GM12878 (cell line): ENCODE measurements around the gene ARAP1. TPM values are rescaled to one million over a fixed set of nuclear protein-coding genes. Genes with fewer than 3 reads are reported as not detected.

Experiments
- ATAC-seq: fragments of 200-7000 bp; cut with Tn5 transposase; 3 replicates; pipeline ENCODE4 v1.9.1; 2020; ENCODE audit warnings: mild to moderate bottlenecking, moderate library complexity
- BruUV-seq: library from RNA; stranded (reverse); fragments of 400-500 nt; replicated peaks from 2 replicates; lab custom pipeline; 2021; lab: Mats Ljungman, UMichigan
- CTCF ChIA-PET: fragments of 300-600 bp; sonication (Branson Sonifier 250); formaldehyde crosslinking; extraction: SDS; loops from one replicate; lab custom pipeline; 2021; ENCODE audit warnings: inconsistent platforms; lab: Yijun Ruan, JAX
- POLR2A ChIA-PET: fragments of 350-600 bp; formaldehyde crosslinking; extraction: SDS; loops from one replicate; lab custom pipeline; 2021; ENCODE audit warnings: inconsistent platforms; lab: Charles Lee
- RAD21 ChIA-PET: fragments of 300-600 bp; sonication (Branson Sonifier 250); formaldehyde crosslinking; loops from one replicate; lab custom pipeline; 2023; ENCODE audit warnings: antibody characterized with exemption; ENCODE audit not compliant: unreplicated experiment; lab: Charles Lee
- SMC1A ChIA-PET: fragments of 300-600 bp; sonication (Branson Sonifier 250); formaldehyde crosslinking; loops from one replicate; lab custom pipeline; 2023; ENCODE audit not compliant: unreplicated experiment, uncharacterized antibody; lab: Charles Lee
- DNase-seq: peaks from one replicate; pipeline ENCODE4 v3.0.0-alpha.2; 2011; ENCODE audit warnings: low read depth, low spot score
- FAIRE-seq: peaks from 3 replicates; lab custom pipeline; 2011; peaks lifted over from hg19 to GRCh38; lab: Jason Lieb, UNC
- H2AFZ ChIP-seq: 2 replicates; pipeline ENCODE4 v1.6.0; 2011; ENCODE audit warnings: low read depth, low read length, control low read depth; ENCODE audit not compliant: control insufficient read depth
- H3K27ac ChIP-seq: 2 replicates; pipeline ENCODE4 v1.5.1; 2011; ENCODE audit warnings: control low read depth; ENCODE audit not compliant: control insufficient read depth, insufficient read depth
- H3K27me3 ChIP-seq, 2 experiments: replicated peaks in 1 of 2; 2 replicates each; pipeline versions ENCODE4 v1.6.0 to v1.6.1; 2011; ENCODE audit warnings: low read length in 1 of 2; ENCODE audit not compliant: control insufficient read depth in 2 of 2, insufficient read depth in 2 of 2
- H3K36me3 ChIP-seq, 2 experiments: 2 replicates each; pipeline ENCODE4 v1.5.1; 2011; ENCODE audit warnings: low read length in 1 of 2; ENCODE audit not compliant: control insufficient read depth in 2 of 2, insufficient read depth in 2 of 2
- H3K4me1 ChIP-seq: 2 replicates; pipeline ENCODE4 v1.6.1; 2011; ENCODE audit warnings: mild to moderate bottlenecking, low read length, moderate library complexity, mixed read lengths; ENCODE audit not compliant: control insufficient read depth, insufficient read depth
- H3K4me2 ChIP-seq: 2 replicates; pipeline ENCODE4 v1.6.0; 2011; ENCODE audit warnings: control low read depth; ENCODE audit not compliant: control insufficient read depth, insufficient read depth
- H3K4me3 ChIP-seq: fragments of 200-600 bp; sonication (generic); 2 replicates; pipeline ENCODE4 v1.5.1; 2016
- H3K79me2 ChIP-seq: 2 replicates; pipeline ENCODE4 v1.6.0; 2011; ENCODE audit warnings: low read length; ENCODE audit not compliant: control insufficient read depth, insufficient read depth
- H3K9ac ChIP-seq: 2 replicates; pipeline ENCODE4 v1.8.0; 2011; ENCODE audit warnings: low read length, control low read depth, mixed read lengths; ENCODE audit not compliant: control insufficient read depth, insufficient read depth
- H3K9me3 ChIP-seq: replicated peaks from 3 replicates; pipeline ENCODE4 v1.5.1; 2011; ENCODE audit warnings: mild to moderate bottlenecking, low read length; ENCODE audit not compliant: control insufficient read depth, insufficient read depth
- H4K20me1 ChIP-seq: 2 replicates; pipeline ENCODE4 v1.6.0; 2011; ENCODE audit not compliant: control insufficient read depth, insufficient read depth
- CHD4 ChIP-seq: fragments of 200-600 bp; sonication (generic); IDR thresholded peaks from 2 replicates; pipeline ENCODE4 v1.6.1; 2016; ENCODE audit warnings: mild to moderate bottlenecking
- CREM ChIP-seq: IDR thresholded peaks from 2 replicates; pipeline ENCODE4 v1.6.1; 2014; ENCODE audit warnings: antibody characterized with exemption, low read depth
- NFXL1 ChIP-seq: fragments of 450-650 bp; IDR thresholded peaks from 2 replicates; pipeline ENCODE4 v1.6.1; 2017; ENCODE audit warnings: antibody characterized with exemption, mild to moderate bottlenecking, borderline replicate concordance
- POLR2A ChIP-seq: IDR thresholded peaks from 2 replicates; pipeline ENCODE4 v1.6.1; 2011; ENCODE audit warnings: low read depth, mild to moderate bottlenecking, low read length
- RCOR1 ChIP-seq: conservative IDR thresholded peaks from 2 replicates; pipeline ENCODE4 v1.6.1; 2012; ENCODE audit warnings: low read depth, low read length, improper control_type of control experiment
- SP1 ChIP-seq: IDR thresholded peaks from one replicate; pipeline ENCODE4 v1.6.1; 2011; ENCODE audit warnings: low read depth, low read length
- SPI1 ChIP-seq: IDR thresholded peaks from 2 replicates; pipeline ENCODE4 v1.6.1; 2011; ENCODE audit warnings: low read depth, mild to moderate bottlenecking, low read length, moderate library complexity, borderline replicate concordance; ENCODE audit not compliant: insufficient read depth
- WGBS: methylation state at CpG from one replicate; pipeline ENCODE4 v1.1.6; 2016; ENCODE audit warnings: low lambda C conversion rate; ENCODE audit not compliant: insufficient replicate concordance, insufficient coverage; ENCODE audit errors: missing lambda C conversion rate; 5-methylcytosine and 5-hydroxymethylcytosine counted together
- in situ Hi-C: fragments of 300-500 bp; cut with MboI; formaldehyde crosslinking; loops from 9 replicates; pipeline ENCODE4 v1.14.3; 2018; ENCODE audit warnings: mixed read lengths
- intact Hi-C: fragments of 100-400 bp; cut with micrococcal nuclease; formaldehyde crosslinking; loops from one replicate; pipeline ENCODE4 v1.14.2; 2022; ENCODE audit not compliant: unreplicated experiment
- polyA plus RNA-seq, 11 experiments: library from polyadenylated mRNA; depleted of rRNA in 4 of 11; unstranded in 6 of 11; stranded (reverse) in 5 of 11; fragments of >200 nt; fragmentation: Nextera tagmentation in 4 of 11; fragmentation: Illumina TruSeq in 1 of 11; extraction: Ambion mirVana in 4 of 11; extraction: Trizol in 1 of 11; gene quantifications; 1 replicate in 1 of 11; 2 replicates in 10 of 11; pipeline versions ENCODE4 v1.2.1 to v1.2.3, GENCODE V29; 2011 to 2016; ENCODE audit warnings: inconsistent platforms in 2 of 11, missing spikeins in 2 of 11, low read depth in 1 of 11
- total RNA-seq, 4 experiments: library from RNA; depleted of rRNA in 3 of 4; stranded (reverse); fragments of >200 nt in 3 of 4; fragmentation: Illumina TruSeq in 1 of 4; extraction: Trizol in 1 of 4; gene quantifications; 2 replicates each; pipeline versions ENCODE4 v1.2.1 to v1.2.3, GENCODE V29; 2013 to 2021
- TF ChIP-seq, protein P1 (sequence below): IDR thresholded peaks from 2 replicates; pipeline ENCODE4 v1.6.1; 2011; ENCODE audit warnings: borderline replicate concordance, low read depth, mild to moderate bottlenecking, moderate library complexity, mixed read lengths, low read length; ENCODE audit not compliant: insufficient read depth; ENCODE audit errors: extremely low read length
- TF ChIP-seq, protein P2 (sequence below): fragments of 450-650 bp; IDR thresholded peaks from 2 replicates; pipeline ENCODE4 v1.6.1; 2016; ENCODE audit warnings: mild to moderate bottlenecking

The ARAP1 gene
- total and polyA plus RNA-seq, 10 of the 15 experiments (the other 5 are each of a cell fraction or from before 2014, with no cell fraction given) = 0.55 to 102 (median 51.0) TPM

DNA sequence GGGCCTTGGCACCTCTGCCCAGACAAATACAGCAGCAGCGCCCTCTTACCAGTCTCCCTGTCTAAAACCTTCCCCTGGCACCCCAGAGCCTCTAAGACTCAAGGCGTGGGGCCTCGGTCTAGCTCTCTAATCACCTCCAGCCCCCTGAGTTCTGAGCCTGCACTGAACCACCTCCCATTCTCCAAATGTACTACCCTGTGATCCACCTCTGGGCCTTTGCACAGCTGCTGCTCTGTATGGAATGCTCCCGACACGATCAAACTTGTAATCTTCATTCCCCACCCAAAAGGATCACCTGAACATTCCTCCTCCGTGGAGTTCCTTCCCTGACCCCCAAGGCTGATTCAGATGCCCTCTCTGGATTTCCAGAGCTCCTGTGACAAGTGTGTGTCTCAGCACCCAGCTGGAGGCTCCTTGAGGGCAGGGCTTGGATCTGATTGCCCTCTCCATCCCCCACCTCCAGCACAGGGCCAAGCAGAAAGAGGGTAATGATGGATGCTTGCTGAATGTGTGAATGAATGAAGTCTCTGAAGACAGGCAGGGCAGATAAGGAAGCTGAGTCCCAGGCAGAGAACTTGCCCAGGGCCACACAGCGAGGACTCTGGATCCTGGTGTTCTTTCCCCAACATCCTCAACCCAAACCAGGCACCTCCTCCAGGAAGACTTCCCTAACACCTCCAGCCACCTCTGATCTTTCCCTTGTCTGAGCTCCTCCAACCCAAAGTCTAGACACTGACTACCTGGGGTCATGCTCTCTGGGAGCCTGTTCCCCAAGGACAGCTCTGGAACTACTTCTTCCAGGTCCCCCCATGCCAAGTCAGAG is 23.3 kb upstream of the ARAP1 start:
- DNase-seq (no peak), FAIRE-seq (no peak), ATAC-seq (no peak)
- Histone ChIP-seq H3K36me3 (no peaks in the 10 kb centered on the region), H3K79me2 (no peaks in the 10 kb centered on the region), H3K27me3 (no peaks in the 10 kb centered on the region), H3K9me3 (no peaks in the 10 kb centered on the region), H4K20me1 (no peaks in the 10 kb centered on the region), H2AFZ (no peak overlapping the region), H3K27ac (no peak overlapping the region), H3K9ac (no peak overlapping the region), H3K4me3 (no peak overlapping the region), H3K4me2 (no peak overlapping the region), H3K4me1 (no peaks in the 10 kb centered on the region)
- SMC1A ChIA-PET = interaction anchor here (0.6 to 1.2 kb wide), 4 partner anchors 17 to 647 kb away, joined by 3 to 4 read pairs (median 3); no protein-coding TSS in a partner anchor
- WGBS = 85% methylated on average over 7 of the region's 7 CpGs
- POLR2A ChIA-PET = interaction anchor here (0.5 to 0.6 kb wide), 2 partner anchors 12 to 673 kb away, joined by 3 read pairs; no protein-coding TSS in a partner anchor
- no TSS peak for BruUV-seq
- intact Hi-C loops = no loop called here
- RAD21 ChIA-PET = interaction anchor here (0.9 kb wide), 1 partner anchor 50 kb away, joined by 3 read pairs; no protein-coding TSS in a partner anchor
- TF ChIP-seq CHD4 = no peak
- TF ChIP-seq CREM = no peak
- no peak for TF ChIP-seq NFXL1
- TF ChIP-seq SP1 = no peak
- no peak for TF ChIP-seq RCOR1
- no peak for TF ChIP-seq SPI1
- TF ChIP-seq, protein P1, sequence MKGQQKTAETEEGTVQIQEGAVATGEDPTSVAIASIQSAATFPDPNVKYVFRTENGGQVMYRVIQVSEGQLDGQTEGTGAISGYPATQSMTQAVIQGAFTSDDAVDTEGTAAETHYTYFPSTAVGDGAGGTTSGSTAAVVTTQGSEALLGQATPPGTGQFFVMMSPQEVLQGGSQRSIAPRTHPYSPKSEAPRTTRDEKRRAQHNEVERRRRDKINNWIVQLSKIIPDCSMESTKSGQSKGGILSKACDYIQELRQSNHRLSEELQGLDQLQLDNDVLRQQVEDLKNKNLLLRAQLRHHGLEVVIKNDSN = no peak
- no peak for TF ChIP-seq POLR2A
- TF ChIP-seq, protein P2, sequence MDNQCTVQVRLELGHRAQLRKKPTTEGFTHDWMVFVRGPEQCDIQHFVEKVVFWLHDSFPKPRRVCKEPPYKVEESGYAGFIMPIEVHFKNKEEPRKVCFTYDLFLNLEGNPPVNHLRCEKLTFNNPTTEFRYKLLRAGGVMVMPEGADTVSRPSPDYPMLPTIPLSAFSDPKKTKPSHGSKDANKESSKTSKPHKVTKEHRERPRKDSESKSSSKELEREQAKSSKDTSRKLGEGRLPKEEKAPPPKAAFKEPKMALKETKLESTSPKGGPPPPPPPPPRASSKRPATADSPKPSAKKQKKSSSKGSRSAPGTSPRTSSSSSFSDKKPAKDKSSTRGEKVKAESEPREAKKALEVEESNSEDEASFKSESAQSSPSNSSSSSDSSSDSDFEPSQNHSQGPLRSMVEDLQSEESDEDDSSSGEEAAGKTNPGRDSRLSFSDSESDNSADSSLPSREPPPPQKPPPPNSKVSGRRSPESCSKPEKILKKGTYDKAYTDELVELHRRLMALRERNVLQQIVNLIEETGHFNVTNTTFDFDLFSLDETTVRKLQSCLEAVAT = no peak
- in situ Hi-C loops = no loop called here
- CTCF ChIA-PET = interaction anchor here (0.8 to 1.3 kb wide), 3 partner anchors 12 to 50 kb away, joined by 3 to 5 read pairs (median 4); no protein-coding TSS in a partner anchor
